GM19193 (cell line): Measurements from ENCODE around the gene IL36G.

Experiments
- POLR2A ChIP-seq: IDR thresholded peaks from 4 replicates; pipeline ENCODE4 v1.6.1; 2011; ENCODE audit not compliant: insufficient read depth, insufficient read length; ENCODE audit errors: extremely low read depth

The IL36G gene

DNA sequence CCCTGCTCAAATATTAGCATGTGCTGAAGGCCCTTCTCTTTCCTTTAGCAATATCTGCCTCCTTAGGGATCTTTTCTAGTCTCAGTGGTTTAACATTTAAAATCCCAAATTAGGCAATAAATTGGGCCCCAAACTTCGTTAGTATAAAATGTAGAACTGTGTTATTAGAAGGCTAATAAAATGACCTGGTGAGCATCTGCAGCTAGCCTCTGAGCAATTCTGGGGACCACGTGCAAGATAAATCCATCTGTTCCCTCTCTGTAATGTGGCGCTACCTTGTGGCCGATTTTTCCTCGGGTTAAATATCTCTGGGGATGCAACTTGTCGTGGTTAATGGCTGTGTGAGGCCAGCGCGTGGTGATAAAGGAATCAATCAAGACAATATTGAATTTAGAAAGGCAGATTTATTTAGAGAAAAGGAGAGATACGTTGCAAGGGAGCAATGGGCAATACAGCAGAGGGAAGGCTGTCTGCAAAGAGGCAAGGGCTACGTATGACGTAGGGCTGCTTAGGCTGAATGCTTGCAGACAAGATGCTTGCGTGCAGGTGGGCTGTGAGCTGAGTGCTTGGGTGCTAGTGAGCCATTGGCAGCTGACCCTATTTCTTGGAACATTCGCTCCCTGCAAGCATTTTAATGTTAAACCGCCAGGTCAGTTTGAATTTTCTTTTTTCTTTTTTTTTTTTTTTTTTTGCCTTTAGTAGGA, 18.5 kb upstream of the IL36G start:
- no peak for TF ChIP-seq POLR2A

DNA sequence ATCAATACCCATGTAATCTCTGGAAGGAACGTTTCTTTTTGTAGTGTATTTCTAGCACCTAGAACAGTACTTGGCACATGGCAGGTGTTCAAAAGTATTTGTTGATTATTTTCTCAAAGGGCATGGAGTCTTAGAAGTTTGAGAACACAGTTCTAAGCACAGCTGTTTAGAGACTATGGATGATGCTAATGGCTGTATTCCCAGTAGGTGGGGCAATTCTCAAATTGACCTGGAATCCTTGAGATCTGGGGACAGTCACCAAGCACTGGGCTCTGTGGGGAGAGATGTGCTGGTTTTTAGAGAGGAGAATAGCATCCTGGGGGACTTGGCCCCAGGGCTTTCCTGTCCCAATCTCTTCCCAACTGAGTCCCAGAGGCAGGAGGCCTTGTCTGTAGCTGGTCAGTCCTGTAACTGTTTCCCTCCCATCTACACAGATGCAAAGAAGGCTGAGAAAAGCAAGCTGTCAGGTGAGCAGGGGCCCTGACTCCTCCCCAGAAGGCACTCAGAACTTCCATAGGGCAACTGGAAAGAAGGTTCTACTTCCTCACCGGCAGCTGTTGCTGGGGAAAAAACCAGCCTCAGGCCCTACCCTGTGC, 17.5 kb upstream of the IL36G start:
- no peak for TF ChIP-seq POLR2A

- no peak for TF ChIP-seq POLR2A
Measured at GRCh38 chr2:112962308-112963175, 15.3 kb upstream of the IL36G start.

DNA sequence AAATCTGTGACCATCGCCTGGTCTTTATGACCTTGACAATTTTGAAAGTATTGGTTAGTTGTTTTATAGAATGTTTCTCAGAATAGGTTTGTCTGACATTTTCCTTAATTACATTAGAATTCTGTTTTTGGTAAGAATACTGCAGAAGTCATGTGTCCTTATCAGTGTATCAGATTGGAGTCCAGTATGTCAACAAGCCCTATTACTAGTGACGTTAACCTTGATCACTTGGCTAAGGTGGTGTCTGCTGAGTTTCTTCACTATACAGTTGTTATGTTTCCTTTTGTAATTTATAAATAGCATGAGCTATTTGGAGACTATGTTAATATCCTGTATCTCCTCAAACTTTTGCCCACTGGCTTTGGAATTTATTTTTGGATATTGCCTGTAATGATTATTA, 10.8 kb upstream of the IL36G start:
- no peak for TF ChIP-seq POLR2A

DNA sequence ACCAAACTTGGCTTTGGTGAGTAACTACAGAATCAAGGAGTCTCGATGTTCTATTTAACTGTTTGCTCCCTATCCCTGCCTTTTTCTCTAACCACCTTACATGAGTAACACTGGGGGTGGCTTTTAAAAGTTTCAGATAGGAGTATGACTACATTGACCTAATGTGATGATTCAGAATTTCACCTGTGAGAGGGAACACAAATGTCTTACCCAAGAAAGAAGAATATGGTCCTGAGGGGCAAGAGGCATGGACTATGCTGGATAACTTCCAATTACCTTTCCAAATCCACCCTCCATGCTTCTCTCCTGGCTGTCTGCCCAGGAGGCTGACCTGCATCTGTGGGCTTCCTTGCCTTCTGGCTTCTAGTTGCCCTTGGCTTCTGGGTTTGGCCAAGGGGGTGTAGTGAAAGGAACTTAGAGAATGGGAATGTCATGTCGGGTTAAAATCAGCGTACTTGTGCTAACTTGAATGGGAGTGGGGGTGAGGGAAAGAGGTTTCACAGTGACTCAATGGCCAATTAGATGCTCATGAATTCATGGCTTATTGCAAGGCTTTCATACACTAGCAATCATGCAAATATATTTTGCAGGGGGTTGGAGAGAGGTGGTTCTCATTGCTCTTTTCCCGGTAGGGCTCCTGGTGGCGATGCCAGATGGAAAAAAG, 5.3 kb upstream of the IL36G start:
- TF ChIP-seq POLR2A, result no peak

DNA sequence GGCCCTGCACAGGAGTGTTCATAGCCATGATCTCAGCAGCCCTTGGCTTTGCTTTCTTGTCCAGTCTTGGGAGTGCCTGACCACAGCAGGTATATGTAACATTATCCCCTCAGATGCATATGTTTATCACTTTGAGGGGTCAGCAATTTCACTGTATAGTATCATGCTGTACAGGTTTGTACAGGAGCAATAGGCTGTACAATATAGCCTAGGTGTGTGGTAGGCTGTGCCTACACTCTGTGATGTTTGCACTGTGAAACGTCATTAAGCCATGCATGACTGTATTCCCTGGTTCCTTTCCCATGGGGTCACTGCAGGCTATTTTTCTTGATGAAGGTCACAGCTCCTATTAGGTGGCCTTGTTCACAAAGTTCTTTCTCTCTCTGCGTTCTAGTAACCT, 4.7 kb upstream of the IL36G start:
- TF ChIP-seq POLR2A, result no peak

DNA sequence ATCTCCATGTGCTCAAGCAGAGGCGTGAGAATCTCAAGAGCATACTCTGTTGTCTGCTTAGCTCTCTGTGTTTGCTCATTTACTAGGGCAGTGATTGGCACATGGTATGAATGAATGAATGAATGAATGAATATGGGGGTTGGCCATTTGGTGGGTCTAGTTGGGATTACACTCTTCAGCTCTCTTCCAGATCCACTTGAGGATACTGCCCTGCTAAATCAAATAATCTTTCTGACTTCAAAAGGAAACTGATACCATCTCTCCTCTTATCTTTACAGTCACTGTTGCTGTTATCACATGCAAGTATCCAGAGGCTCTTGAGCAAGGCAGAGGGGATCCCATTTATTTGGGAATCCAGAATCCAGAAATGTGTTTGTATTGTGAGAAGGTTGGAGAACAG, 1.9 kb downstream of the IL36G start:
- no peak for TF ChIP-seq POLR2A

- TF ChIP-seq POLR2A, result no peak
Measured at GRCh38 chr2:112980537-112980936, 2.7 kb downstream of the IL36G start.

GRCh38 chr2:112985090-112985489, 7.3 kb downstream of the IL36G start:
- TF ChIP-seq POLR2A, result no peak

DNA sequence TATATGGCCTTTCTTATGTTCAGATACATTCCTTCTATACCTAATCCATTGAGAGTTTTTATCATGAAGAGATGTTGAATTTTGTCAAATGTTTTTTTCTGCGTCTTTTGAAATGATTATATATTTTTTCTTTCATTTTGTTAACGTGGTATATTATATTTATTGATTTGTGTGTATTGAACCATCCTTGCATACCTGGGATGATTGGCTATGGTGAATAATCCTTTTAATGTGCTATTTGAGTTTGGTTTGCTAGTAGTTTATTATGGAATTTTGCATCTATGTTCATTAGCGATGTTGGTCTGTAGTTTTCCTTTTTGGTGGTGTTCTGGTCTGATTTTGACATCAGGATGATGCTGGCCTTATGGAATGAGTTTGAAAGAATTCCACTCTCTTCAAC, 11.8 kb downstream of the IL36G start:
- no peak for TF ChIP-seq POLR2A

- no peak for TF ChIP-seq POLR2A
Measured at GRCh38 chr2:112993831-112994230, 16.0 kb downstream of the IL36G start.

DNA sequence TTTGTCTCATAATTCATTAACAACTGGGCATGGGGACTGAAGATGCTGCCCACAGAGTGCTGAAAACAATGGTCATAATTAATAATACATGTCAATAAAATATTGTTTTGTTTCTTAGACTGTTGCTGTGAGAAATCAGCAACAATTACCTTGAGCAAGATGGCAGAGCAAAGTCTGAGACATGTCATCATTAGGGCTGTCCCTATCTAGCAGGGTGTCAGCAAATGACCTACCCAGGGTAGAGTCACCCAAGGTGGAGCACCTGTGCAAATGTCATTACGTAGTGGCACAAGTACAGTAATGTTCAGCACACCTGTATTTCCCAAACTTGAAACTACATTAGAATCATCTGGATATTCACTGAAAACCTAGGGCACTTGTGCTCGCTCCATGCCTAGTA, 16.8 kb downstream of the IL36G start:
- no peak for TF ChIP-seq POLR2A

GRCh38 chr2:112995346-112995920, 17.6 kb downstream of the IL36G start:
- no peak for TF ChIP-seq POLR2A

- no peak for TF ChIP-seq POLR2A
Measured at GRCh38 chr2:112996635-112997034, 18.8 kb downstream of the IL36G start.

DNA sequence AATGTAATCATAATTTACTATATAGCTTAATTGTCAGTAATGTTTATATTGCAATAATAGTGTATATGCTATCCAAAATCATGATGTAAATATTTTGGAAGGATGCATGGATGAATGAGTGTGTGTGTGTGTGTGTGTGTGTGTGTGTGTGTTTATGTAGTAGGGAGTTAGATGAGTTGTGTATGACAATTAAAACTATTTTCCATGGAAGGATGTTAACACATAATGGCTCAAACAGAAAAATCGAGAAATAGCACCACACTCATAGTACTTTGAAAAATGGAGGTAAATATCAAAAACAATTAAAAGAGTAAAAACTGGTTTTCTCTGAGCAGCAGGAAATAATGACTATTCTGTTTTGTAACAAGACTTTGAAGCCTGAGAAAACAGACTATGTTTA, 19.3 kb downstream of the IL36G start:
- no peak for TF ChIP-seq POLR2A
